Trophoblast cell (in vitro differentiated cells and primary cell): ENCODE data around the gene SP6.
A peak's percentile ranks its signal among the peaks of the same experiment; 100 is the strongest.

Experiments
- DNase-seq, 2 donors: peaks; one replicate each; pipeline ENCODE4 v3.0.0-alpha.2; 2016
- H2AFZ ChIP-seq: 2 replicates; pipeline ENCODE4 v1.6.1; 2013; ENCODE audit warnings: low read length, moderate library complexity, mild to moderate bottlenecking; ENCODE audit not compliant: insufficient read depth, poor library complexity
- H2AK5ac ChIP-seq: 2 replicates; pipeline ENCODE4 v1.6.1; 2013; ENCODE audit warnings: mild to moderate bottlenecking, low read length
- H2BK120ac ChIP-seq: 2 replicates; pipeline ENCODE4 v1.6.1; 2013; ENCODE audit warnings: low read length, mild to moderate bottlenecking, moderate library complexity; ENCODE audit not compliant: insufficient read depth, poor library complexity
- H2BK12ac ChIP-seq: 2 replicates; pipeline ENCODE4 v1.6.1; 2013; ENCODE audit warnings: mild to moderate bottlenecking, low read length, moderate library complexity
- H2BK5ac ChIP-seq: 2 replicates; pipeline ENCODE4 v1.6.1; 2013; ENCODE audit warnings: low read length, low read depth, moderate library complexity, mild to moderate bottlenecking; ENCODE audit not compliant: poor library complexity
- H3K14ac ChIP-seq: 2 replicates; pipeline ENCODE4 v1.6.1; 2013; ENCODE audit warnings: mild to moderate bottlenecking, low read length
- H3K18ac ChIP-seq: 2 replicates; pipeline ENCODE4 v1.6.1; 2013; ENCODE audit warnings: mild to moderate bottlenecking, low read length
- H3K23ac ChIP-seq: 2 replicates; pipeline ENCODE4 v1.6.1; 2013; ENCODE audit warnings: low read length
- H3K27ac ChIP-seq: 2 replicates; pipeline ENCODE4 v1.5.1; 2013; ENCODE audit warnings: low read depth, mild to moderate bottlenecking, inconsistent platforms, low read length, moderate library complexity
- H3K27me3 ChIP-seq: 2 replicates; pipeline ENCODE4 v1.6.1; 2013; ENCODE audit warnings: inconsistent platforms, mild to moderate bottlenecking, low read length, moderate library complexity; ENCODE audit not compliant: insufficient read depth
- H3K36me3 ChIP-seq, 2 experiments: 1 replicate in 1 of 2; 2 replicates in 1 of 2; pipeline ENCODE4 v1.6.1; 2013; ENCODE audit warnings: low read length in 2 of 2, mild to moderate bottlenecking in 2 of 2, moderate library complexity in 1 of 2; ENCODE audit not compliant: insufficient read depth in 2 of 2, control insufficient read depth in 1 of 2
- H3K4ac ChIP-seq: 2 replicates; pipeline ENCODE4 v1.6.1; 2013; ENCODE audit warnings: low read depth, mild to moderate bottlenecking, low read length, moderate library complexity
- H3K4me1 ChIP-seq, 2 experiments: 1 replicate in 1 of 2; 2 replicates in 1 of 2; pipeline ENCODE4 v1.6.1; 2013; ENCODE audit warnings: low read length in 2 of 2, mild to moderate bottlenecking in 2 of 2, moderate library complexity in 1 of 2; ENCODE audit not compliant: insufficient read depth in 2 of 2, control insufficient read depth in 1 of 2
- H3K4me2 ChIP-seq: 2 replicates; pipeline ENCODE4 v1.6.1; 2013; ENCODE audit warnings: inconsistent platforms, mild to moderate bottlenecking, low read length, moderate library complexity
- H3K4me3 ChIP-seq: 2 replicates; pipeline ENCODE4 v1.5.1; 2013; ENCODE audit warnings: mild to moderate bottlenecking, low read depth, low read length, inconsistent platforms
- H3K79me1 ChIP-seq: one replicate; pipeline ENCODE4 v1.6.1; 2013; ENCODE audit warnings: low read length
- H3K79me2 ChIP-seq: 2 replicates; pipeline ENCODE4 v1.6.1; 2013; ENCODE audit warnings: low read length, mild to moderate bottlenecking; ENCODE audit not compliant: control insufficient read depth, insufficient read depth, poor library complexity
- H3K9ac ChIP-seq: 2 replicates; pipeline ENCODE4 v1.6.1; 2013; ENCODE audit warnings: mild to moderate bottlenecking, low read length
- H3K9me3 ChIP-seq: 2 replicates; pipeline ENCODE4 v1.6.1; 2013; ENCODE audit warnings: low read depth, mild to moderate bottlenecking, control low read depth, inconsistent platforms, low read length; ENCODE audit not compliant: insufficient read depth
- H4K12ac ChIP-seq: 2 replicates; pipeline ENCODE4 v1.6.1; 2013; ENCODE audit warnings: low read depth, mild to moderate bottlenecking, low read length, moderate library complexity
- H4K8ac ChIP-seq: 2 replicates; pipeline ENCODE4 v1.6.1; 2013; ENCODE audit warnings: low read depth, mild to moderate bottlenecking, low read length, moderate library complexity
- H4K91ac ChIP-seq: one replicate; pipeline ENCODE4 v1.6.1; 2013; ENCODE audit warnings: low read depth, mild to moderate bottlenecking, low read length, moderate library complexity
- WGBS: extraction: QIAGEN DNeasy Blood & Tissue Kit; methylation state at CpG from one replicate; pipeline ENCODE4 v1.1.7; 2013; ENCODE audit warnings: missing lambda C conversion rate; ENCODE audit not compliant: insufficient read length, insufficient coverage; ENCODE audit errors: extremely low coverage; 5-methylcytosine and 5-hydroxymethylcytosine counted together

The SP6 gene

GRCh38 chr17:47850373-47850691, 631 bp downstream of the SP6 start:
- H3K18ac ChIP-seq: peak overlapping the region; percentile 89
- H3K4me2 ChIP-seq: peak overlapping the region; percentile 82
- no CpG with 5 or more reads among the region's 9 CpGs for WGBS
- no peak overlapping the region for H4K12ac ChIP-seq
- peak overlapping the region; percentile 67 for H3K4me3 ChIP-seq
- H3K9ac ChIP-seq: peak overlapping the region; percentile 75
- peaks cover 17% of the 10 kb centered on the region for H3K79me2 ChIP-seq
- peaks cover 13% of the 10 kb centered on the region for H3K27me3 ChIP-seq
- peak overlapping the region; percentile 86 for H3K14ac ChIP-seq
- H4K8ac ChIP-seq: peak overlapping the region; percentile 82
- H2AFZ ChIP-seq: peak overlapping the region; percentile 53
- peak overlapping the region; percentile 57 for H3K27ac ChIP-seq
- H3K36me3 ChIP-seq: peaks cover 9 to 17% of the 10 kb centered on the region in 2 experiments
- H3K4me1 ChIP-seq: peaks cover 22 to 34% of the 10 kb centered on the region in 2 experiments
- no peak overlapping the region for H3K23ac ChIP-seq
- peak overlapping the region; percentile 57 for H3K4ac ChIP-seq
- peaks cover 26% of the 10 kb centered on the region for H3K79me1 ChIP-seq
- H2BK12ac ChIP-seq: peak overlapping the region; percentile 72
- no peak overlapping the region for H2AK5ac ChIP-seq
- H2BK5ac ChIP-seq: peak overlapping the region; percentile 85
- no peak for DNase-seq
- H2BK120ac ChIP-seq: peak overlapping the region; percentile 48
- H3K9me3 ChIP-seq: no peaks in the 10 kb centered on the region
- peak overlapping the region; percentile 56 for H4K91ac ChIP-seq

GRCh38 chr17:47848198-47848513, 2.8 kb downstream of the SP6 start:
- no peak overlapping the region for H2BK120ac ChIP-seq
- H3K9me3 ChIP-seq: no peaks in the 10 kb centered on the region
- H3K79me2 ChIP-seq: peaks cover 17% of the 10 kb centered on the region
- H3K4me2 ChIP-seq: peak overlapping the region; percentile 39
- H4K8ac ChIP-seq: peak overlapping the region; percentile 8
- H2BK12ac ChIP-seq: no peak overlapping the region
- H3K18ac ChIP-seq: peak overlapping the region; percentile 15
- H2AFZ ChIP-seq: no peak overlapping the region
- peak overlapping the region; percentile 37 for H3K27ac ChIP-seq
- peaks cover 9 to 19% of the 10 kb centered on the region in 2 experiments for H3K36me3 ChIP-seq
- peak overlapping the region; percentile 20 for H3K4me3 ChIP-seq
- peaks cover 31 to 38% of the 10 kb centered on the region in 2 experiments for H3K4me1 ChIP-seq
- H2AK5ac ChIP-seq: no peak overlapping the region
- no peak overlapping the region for H3K23ac ChIP-seq
- H2BK5ac ChIP-seq: no peak overlapping the region
- WGBS: no CpG with 5 or more reads among the region's 23 CpGs
- H3K4ac ChIP-seq: peak overlapping the region; percentile 21
- H4K91ac ChIP-seq: no peak overlapping the region
- H3K9ac ChIP-seq: no peak overlapping the region
- no peak overlapping the region for H4K12ac ChIP-seq
- H3K14ac ChIP-seq: peak overlapping the region; percentile 12
- peaks cover 10% of the 10 kb centered on the region for H3K27me3 ChIP-seq
- DNase-seq: no peak
- H3K79me1 ChIP-seq: peaks cover 29% of the 10 kb centered on the region

GRCh38 chr17:47847341-47848197, 3.4 kb downstream of the SP6 start:
- H2BK120ac ChIP-seq: peak overlapping the region; percentile 27
- H2BK12ac ChIP-seq: peak overlapping the region; percentile 31
- peak overlapping the region; percentile 27 for H2BK5ac ChIP-seq
- H3K9me3 ChIP-seq: no peaks in the 10 kb centered on the region
- H3K4ac ChIP-seq: peak overlapping the region; percentile 51
- no peak overlapping the region for H3K23ac ChIP-seq
- H3K27ac ChIP-seq: peak overlapping the region; percentile 48
- peaks cover 29% of the 10 kb centered on the region for H3K79me1 ChIP-seq
- H3K79me2 ChIP-seq: peaks cover 17% of the 10 kb centered on the region
- peak; percentile 28 to 30 for DNase-seq
- no peak overlapping the region for H2AK5ac ChIP-seq
- H3K4me1 ChIP-seq: peaks cover 31 to 38% of the 10 kb centered on the region in 2 experiments
- H2AFZ ChIP-seq: no peak overlapping the region
- H4K12ac ChIP-seq: peak overlapping the region; percentile 22
- H3K4me3 ChIP-seq: peak overlapping the region; percentile 1
- H3K9ac ChIP-seq: no peak overlapping the region
- H3K36me3 ChIP-seq: peaks cover 9 to 19% of the 10 kb centered on the region in 2 experiments
- peaks cover 5% of the 10 kb centered on the region for H3K27me3 ChIP-seq
- H3K14ac ChIP-seq: peak overlapping the region; percentile 57
- peak overlapping the region; percentile 15 for H4K8ac ChIP-seq
- H4K91ac ChIP-seq: peak overlapping the region; percentile 72
- H3K18ac ChIP-seq: peak overlapping the region; percentile 15
- peak overlapping the region; percentile 39 for H3K4me2 ChIP-seq
- WGBS: no CpG with 5 or more reads among the region's 71 CpGs

- H3K4ac ChIP-seq: peak overlapping the region; percentile 51
- H3K9ac ChIP-seq: no peak overlapping the region
- peak overlapping the region; percentile 22 for H4K12ac ChIP-seq
- peak overlapping the region; percentile 39 for H3K4me2 ChIP-seq
- no peak overlapping the region for H3K23ac ChIP-seq
- H3K36me3 ChIP-seq: peaks cover 9 to 19% of the 10 kb centered on the region in 2 experiments
- H3K4me3 ChIP-seq: peak overlapping the region; percentile 1
- H3K9me3 ChIP-seq: no peaks in the 10 kb centered on the region
- no peak overlapping the region for H2AK5ac ChIP-seq
- H4K91ac ChIP-seq: peak overlapping the region; percentile 72
- no peaks in the 10 kb centered on the region for H3K27me3 ChIP-seq
- H3K18ac ChIP-seq: peak overlapping the region; percentile 7
- H3K79me2 ChIP-seq: peaks cover 17% of the 10 kb centered on the region
- H3K4me1 ChIP-seq: peaks cover 31 to 34% of the 10 kb centered on the region in 2 experiments
- peak overlapping the region; percentile 31 for H2BK12ac ChIP-seq
- DNase-seq: peak in 1 of 2 donors; percentile 23
- peak overlapping the region; percentile 27 for H2BK120ac ChIP-seq
- no peak overlapping the region for H2AFZ ChIP-seq
- H4K8ac ChIP-seq: no peak overlapping the region
- H3K27ac ChIP-seq: peak overlapping the region; percentile 48
- H3K14ac ChIP-seq: peak overlapping the region; percentile 57
- H3K79me1 ChIP-seq: peaks cover 28% of the 10 kb centered on the region
- H2BK5ac ChIP-seq: peak overlapping the region; percentile 27
- no CpG with 5 or more reads among the region's 31 CpGs for WGBS
Measured at GRCh38 chr17:47846716-47847340, 4.1 kb downstream of the SP6 start.
